ENCODE measurements around the gene PKD1L1. TPM values are rescaled to one million over a fixed set of nuclear protein-coding genes. Genes with fewer than 3 reads are reported as not detected.
"Not testable (repeated sequence)": the region's sequence is repeated elsewhere in the genome, so short reads cannot be mapped to it uniquely, and the experiment has no call there.

Gene PKD1L1
- total RNA-seq, 1 donor from 2014 or later, result 0.20 TPM

DNA sequence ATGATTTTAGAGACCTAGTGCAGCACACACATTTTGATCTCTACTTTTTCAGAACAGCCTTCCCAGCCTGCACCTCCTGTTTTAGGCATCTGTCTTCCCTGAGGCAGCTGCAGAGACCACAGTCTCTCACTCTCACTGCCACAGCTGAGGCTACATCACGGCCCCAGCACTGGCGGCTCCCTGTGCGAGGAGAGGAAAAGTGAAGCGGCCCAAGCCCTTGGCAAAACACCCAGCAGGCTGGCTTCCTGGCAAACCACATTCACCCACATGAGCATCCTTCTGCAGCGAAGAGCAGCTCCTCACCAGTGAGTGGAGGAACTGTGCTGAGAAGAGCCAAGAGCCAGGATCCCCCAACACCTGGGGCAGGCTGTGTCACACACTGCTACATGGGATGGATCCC lies 17.2 kb upstream of the PKD1L1 start:
- no peak for DNase-seq (ENCODE audit: low read depth in 2 of 2)

DNA sequence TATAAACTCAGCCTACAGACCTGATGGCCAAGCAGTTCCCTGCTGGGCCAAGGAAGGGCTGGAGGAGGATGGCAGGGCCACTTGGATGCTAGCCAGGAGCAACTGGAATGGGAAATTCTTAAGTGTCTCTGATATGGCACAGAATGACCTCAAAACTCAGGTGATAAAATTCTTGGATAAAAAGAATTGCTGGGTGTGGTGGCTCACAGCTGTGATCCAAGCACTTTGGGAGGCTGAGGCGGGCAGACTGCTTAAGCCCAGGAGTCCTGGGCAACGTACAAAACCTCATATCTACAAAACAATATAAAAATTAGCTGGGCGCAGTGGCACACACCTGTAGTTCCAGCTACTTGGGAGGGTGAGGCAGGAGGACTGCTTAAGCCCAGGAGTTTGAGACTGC lies 14.0 kb upstream of the PKD1L1 start:
- DNase-seq (ENCODE audit: low read depth in 2 of 2), result no peak

DNA sequence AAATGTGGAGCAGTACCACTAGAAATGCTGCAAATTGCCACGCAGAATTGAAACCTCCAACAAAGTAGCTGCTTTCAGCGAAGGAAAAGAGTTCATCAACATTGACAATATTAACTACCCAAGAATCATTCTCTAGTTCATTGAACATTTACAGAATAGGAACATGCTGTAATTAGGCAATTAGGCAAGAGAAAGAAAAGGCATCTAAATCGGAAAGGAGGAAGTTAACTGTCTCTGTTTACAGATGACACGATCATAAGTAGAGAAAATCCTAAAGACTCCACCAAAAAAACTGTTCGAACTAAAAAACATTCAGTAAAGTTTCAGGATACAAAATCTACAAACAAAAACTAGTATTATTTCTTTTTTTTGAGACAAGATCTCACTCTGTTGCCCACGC lies 8.9 kb upstream of the PKD1L1 start:
- DNase-seq (ENCODE audit: low read depth in 2 of 2), result no peak

DNA sequence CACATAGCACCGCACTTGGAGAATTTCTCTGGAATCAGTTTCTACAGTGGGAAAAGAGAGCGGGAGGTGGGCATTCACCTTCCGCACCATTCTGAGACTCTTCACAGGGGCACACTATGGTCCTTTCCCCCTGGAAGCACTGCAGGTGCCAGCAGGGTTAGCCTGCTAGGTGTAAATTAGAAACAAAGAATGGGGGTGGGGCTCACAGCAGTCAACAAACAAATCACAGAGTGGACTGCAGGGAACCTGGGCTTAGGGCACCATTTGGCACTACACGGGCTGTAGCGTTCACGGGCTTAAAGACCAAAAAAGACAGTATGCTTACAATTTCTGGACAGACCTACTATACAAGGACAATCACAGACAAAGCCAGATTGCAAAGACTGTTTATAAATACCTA lies 8.0 kb upstream of the PKD1L1 start:
- no peak for DNase-seq (ENCODE audit: low read depth in 2 of 2)

DNA sequence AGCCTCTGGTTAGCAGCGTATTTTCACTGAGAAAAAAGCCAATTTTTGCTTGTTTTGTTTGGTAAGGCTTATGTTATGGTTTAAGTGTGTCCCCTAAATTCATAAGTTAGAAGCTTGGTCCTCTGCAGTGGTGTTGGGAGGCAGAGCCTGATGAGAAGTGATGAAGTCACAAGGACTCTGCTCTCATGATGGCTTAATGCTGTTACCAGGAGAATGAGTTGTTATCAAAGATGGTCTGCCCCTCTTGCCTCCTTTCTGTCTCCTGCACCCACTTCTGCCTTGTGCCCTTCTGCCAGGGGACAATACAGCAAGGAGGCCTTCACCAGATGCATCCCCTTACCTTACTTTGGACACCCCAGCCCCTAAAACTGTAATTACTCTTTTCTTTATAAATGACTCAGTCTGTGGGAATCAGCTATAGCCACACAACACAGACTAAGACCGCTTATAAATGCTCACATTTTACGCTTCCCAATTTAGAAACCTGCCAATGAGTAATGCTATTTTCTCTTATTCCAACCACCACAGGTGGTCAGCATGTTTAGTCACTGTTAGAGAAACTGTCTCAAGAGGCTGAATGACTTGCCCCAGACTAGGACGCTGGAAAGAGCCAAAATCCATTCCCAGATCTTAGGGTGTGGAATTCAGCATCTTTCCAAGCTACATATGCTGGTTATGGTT lies 6.1 kb upstream of the PKD1L1 start:
- DNase-seq (ENCODE audit: low read depth in 2 of 2), result no peak

DNA sequence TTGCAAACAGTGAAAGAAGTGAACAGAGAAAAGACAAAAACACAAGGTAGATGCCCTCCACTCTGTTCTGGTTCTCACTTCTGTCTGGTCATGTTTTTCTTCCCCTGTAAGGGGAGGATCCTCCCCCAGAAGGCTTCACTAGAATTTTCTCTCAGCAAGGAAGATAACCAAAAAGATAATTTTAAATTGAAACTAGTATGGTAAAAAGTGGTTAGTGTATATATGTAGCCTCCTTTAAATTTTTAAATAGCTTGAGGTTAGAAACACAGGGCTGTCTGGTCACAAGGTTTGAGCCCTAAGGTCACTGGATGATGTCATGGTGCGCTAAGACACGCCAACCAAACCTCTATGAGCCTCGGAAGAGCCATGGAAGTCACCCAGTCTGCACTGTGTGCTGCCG lies 5.6 kb upstream of the PKD1L1 start:
- DNase-seq (ENCODE audit: low read depth in 2 of 2), result no peak

DNA sequence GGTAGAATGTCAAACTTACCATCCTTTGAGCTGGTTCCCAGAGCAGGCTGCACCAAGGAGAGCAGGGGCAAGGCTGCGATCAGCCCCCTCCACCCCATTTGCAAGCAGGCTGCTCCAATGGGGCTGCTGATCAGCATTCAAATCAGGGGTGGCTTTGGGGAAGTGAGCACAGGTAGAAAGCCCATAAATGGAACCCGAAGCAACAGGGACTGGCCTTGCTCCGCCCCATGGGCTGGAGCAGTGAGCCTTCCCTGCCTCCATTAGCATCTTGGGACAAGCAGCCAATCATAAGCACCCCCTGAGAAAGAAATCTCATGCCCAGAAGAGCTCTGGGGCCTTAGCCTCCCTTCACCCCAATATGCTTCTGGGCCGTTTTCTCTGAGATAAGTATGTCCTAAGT lies 4.0 kb upstream of the PKD1L1 start:
- no peak for DNase-seq (ENCODE audit: low read depth in 2 of 2)

DNA sequence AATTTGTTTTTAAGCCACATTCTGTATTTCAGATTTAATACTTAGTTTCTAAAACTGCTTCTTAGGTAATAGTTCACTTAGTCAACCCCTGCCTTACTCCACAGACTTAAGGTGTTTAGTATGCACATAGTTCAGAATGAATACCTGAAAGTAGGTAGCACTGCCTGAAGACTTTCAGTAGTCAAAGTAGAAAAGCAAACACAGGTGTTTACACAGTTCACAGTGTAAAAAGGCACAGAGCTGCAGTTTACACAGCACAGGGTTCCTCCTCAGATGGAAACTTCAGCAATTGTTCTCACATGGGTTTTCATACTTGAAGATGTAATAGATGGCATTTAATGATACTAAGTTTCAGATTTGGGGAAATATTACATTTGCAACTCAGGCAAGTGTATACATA lies 3.1 kb upstream of the PKD1L1 start:
- no peak for DNase-seq (ENCODE audit: low read depth in 2 of 2)

DNA sequence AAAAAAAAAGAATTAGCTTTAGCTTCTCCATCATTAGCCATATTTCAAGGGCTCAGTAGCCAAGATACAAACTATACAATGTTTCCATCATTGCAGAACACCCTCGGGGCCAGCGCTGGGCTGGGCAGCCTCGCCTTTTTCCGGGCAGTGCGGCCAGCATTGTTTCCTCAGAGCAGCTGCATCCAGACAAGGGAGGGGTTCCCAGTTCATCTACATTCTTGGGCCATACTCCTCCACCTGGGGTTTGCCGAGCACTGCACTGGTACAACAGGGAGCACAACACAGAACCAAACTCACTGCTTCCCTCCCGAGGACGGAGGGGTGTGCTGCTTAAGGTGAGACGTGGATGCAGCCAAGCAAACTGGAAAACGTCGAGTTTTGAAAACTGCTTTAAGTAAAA lies 2.4 kb upstream of the PKD1L1 start:
- DNase-seq (ENCODE audit: low read depth in 2 of 2), result peak; percentile 56 to 79

DNA sequence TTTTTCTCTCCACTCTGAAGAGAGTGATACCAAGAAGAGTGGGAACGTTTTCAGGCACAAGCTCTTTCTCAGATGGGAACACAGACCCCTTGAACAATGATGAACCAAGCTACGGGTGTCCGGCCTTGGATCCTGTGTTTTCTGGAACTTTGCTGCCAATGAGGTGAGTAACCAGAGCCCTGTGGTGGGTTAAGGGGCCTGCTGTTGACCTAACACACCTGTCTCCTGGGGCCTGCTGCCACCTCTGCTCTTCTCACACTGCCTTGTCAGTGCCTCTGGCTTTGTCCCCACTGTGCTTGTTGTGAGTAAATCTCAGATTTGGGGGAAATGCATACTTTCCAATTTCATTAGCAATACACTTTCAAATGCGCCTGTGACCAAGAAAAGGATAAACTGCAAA lies 1.4 kb upstream of the PKD1L1 start:
- DNase-seq (ENCODE audit: low read depth in 2 of 2), result no peak

DNA sequence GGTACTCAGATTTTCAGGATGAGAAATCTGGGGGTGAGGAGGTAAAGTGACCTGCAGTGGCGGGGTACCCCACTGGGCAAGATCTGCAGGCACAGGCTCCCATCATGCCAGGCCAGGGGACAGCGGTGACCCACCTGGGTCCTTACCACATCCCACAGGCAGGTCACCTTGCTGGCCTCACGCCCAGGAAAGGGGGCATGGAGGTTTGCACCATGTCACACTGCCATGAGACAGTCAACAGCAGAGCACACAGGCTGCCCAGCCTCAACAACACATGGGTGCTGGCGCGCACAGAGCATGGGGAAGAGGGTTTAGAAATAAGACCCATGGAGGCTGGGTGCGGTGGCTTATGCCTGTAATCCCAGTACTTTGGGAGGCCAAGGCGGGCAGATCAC lies 914 bp downstream of the PKD1L1 start:
- DNase-seq (ENCODE audit: low read depth in 2 of 2), result no peak

DNA sequence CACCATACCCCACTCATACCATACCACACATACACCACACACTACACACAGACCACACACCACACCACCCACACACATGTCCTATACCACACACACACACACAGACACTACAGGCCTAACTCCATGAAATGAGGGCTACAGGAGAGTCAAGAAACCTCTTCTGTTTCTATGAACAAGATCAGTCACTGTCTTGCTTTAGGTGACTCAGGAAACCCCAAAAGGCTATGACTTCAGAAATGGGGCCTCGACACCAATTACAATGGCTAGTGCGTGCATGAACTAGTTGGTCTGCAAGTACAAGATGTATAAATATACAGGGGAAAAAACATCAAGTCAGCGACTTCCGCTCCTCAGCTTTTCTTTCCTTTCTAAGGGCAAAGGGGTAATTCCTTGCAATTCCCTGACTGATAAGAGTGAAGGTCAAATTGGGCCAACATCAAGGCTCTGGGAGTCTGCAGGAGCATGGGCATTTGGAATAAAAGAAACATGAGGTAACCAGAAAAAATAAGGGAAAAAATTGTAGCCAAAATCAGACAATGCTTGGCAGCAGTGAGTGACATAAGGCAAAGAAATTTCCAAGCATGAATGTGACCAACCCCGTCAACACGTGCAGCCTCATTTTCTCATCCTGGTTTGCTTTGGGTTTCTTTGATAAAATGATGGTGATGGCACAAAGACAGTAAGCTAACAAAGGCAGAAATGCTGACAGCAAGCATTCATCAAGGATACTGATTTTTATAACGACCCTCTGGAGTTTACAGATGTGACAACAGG lies 1.5 kb downstream of the PKD1L1 start:
- peak; percentile 50 to 91 for DNase-seq (ENCODE audit: low read depth in 2 of 2)

DNA sequence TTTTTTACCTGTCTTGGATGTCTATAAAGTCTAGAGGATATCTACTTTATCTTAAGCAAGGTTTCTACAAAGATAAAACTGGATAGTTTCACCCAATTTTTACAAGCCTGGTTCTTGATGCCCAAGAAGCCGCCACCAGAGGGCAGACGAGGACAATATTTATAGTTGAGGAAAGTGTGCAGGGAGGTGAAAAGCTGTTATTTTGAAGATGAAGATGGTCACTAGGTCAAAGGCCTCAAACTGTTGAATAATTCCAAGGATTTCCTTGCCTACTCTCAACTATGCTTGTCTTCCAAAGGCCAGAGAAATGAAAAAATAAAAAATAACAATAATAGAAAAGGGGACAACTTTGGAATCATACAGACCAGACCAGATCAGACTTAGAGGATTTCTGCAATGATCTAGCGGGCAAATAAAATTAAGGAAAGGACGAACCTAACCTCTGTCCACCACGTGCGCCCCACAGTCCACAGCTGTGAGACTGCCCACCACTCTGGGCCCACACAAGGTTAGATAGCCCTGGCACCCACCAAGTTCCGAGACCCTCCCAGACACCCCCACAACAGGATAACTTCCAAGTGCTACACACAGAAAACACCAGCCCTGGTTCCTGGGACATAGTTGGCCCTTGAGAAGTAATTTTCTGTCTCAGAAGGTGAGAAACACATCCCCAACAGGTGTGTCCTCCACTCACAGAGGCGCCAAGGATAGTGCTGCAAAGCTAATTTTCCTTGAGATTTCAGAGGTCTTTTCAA lies 2.8 kb downstream of the PKD1L1 start:
- peak; percentile 77 to 78 for DNase-seq (ENCODE audit: low read depth in 2 of 2)

DNA sequence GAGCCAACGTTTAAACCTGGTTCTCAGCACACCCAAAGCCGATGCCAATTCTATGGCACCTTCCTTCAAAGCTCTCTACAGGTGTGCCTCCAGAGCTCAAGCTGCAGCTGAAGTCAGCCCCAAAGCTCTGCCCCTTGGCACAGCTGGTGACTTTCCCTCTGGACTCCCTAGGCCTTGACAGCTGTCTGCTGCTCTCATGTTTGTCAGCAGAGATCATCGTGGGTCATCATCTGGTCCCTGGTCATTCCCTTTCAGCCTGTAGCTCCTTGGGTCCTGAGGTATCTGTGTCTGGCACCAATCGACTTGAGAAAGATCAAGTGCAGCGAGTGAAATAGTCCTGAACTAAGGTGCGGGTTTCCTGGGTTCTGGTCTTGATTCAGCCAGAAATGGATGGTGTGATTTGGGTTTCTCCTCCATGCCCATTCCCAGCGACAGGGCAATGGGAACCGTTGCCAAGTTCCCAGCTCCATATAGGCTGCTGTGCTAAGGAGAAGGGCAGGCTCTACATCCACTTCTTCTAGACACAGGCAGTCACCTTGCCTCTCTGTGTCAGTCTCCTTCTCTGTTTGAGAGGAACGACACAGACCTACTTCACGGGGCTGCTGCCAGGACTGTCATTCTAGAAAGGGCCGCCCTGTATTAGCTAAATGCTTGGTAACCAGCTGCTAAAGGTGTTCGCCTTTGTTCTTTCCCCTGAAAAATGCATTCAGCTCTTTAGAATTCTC lies 3.6 kb downstream of the PKD1L1 start:
- no peak for DNase-seq (ENCODE audit: low read depth in 2 of 2)

DNA sequence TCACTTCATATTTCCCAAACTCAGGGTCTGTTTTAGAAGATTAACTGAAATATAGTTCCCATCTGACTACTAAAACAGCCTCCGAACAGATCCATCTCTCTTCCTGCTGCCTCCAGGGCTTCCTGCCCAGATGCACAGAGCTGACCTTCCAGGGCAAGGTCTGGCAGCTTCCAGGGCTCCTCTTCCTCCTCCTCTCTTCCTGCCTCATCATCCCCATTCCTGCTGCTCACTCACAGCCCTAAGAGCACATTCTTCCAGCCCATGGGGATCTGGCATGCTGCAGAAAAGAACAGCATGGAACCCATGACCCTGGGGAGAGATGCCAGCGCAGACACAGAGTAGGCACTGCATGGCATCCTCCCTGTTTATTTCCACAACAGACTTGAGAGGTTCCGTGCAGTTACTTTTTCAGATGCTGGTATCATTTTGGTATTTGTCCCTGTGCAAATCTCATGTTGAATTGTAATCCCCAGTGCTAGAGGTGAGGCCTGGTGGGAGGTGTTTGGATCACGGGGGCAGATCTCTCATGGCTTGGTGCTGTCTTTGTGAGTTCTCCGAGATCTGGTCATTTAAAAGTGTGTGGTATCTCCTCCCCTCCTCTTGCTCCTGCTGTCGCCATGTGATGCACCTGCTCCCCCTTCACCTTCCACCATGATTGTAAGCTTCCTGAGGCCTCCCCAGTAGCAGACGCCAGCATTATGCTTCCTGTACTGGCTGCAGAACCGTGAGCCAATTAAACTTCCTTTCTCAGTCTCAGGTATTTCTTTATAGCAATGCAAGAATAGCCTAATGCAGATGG lies 4.4 kb downstream of the PKD1L1 start:
- peak in 1 of 2 donors; percentile 33 for DNase-seq (ENCODE audit: low read depth in 2 of 2)

DNA sequence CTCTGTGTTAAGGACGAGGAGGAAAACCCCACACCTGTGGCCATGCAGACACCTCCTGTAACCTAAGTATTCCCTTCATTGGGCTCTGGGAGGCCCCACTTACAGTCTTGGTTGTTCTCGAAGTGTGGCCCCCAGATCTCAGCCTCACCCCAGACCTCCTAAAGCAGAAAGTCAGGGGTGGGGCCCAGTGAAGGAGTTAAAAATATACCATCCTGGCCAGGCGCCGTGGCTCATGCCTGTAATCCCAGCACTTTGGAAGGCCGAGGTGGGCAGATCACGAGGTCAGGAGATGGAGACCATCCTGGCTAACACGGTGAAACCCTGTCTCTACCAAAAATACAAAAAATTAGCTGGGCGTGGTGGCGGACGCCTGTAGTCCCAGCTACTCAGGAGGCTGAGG lies 5.6 kb downstream of the PKD1L1 start:
- DNase-seq (ENCODE audit: low read depth in 2 of 2), result not testable (repeated sequence)

DNA sequence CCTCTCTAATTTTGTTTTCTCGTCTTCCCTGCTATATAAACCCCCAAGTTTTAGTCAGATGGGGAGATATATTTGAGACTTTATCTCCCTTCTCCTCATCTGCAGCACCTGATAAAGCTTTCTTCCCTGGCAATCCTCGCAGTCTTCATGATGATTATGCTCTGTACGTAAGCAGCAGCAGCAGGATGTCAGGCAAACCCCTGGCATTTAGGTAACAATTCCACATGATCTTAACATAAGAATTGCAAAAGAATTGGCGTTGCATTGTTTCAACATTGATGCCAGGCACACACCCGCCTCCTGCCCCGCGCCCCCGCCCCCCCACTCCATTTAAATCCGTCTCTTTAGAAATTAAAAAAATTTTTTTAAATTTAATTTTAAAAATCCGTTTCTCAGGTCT lies 6.1 kb downstream of the PKD1L1 start:
- DNase-seq (ENCODE audit: low read depth in 2 of 2), result no peak

DNA sequence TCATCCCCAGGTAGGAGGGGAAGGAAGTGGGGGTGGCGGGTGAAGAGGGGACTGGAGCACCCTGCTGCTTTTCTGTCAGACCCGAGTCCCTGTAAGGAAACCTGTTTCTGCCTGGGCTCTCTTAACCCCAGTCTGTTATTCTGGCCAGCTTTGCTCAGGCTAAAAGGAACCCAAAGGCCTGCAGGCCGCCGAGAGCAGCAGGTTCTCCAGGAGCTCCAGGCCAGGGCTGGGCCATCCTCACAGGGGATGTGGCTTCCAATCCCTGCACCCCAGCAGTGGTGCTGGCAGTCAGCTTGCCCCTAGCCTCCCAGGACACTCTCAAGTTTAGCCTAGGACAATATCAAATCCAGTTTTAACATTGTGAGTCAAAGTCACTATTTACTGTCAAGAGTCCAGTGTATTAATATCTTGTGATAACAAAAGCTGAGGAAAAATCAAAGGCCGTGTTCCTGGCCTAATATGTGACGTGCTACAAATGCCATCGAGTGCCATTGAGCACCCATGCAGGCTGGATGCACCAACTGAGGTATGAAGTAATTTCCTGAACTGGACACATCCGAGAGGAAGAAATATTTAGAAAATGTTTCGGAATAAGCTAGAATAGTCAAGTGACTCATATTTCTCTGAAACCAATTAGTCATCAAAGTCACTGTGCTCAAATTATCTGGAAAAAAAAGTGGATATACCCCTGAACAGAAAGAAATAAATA lies 7.0 kb downstream of the PKD1L1 start:
- peak; percentile 78 to 89 for DNase-seq (ENCODE audit: low read depth in 2 of 2)

DNA sequence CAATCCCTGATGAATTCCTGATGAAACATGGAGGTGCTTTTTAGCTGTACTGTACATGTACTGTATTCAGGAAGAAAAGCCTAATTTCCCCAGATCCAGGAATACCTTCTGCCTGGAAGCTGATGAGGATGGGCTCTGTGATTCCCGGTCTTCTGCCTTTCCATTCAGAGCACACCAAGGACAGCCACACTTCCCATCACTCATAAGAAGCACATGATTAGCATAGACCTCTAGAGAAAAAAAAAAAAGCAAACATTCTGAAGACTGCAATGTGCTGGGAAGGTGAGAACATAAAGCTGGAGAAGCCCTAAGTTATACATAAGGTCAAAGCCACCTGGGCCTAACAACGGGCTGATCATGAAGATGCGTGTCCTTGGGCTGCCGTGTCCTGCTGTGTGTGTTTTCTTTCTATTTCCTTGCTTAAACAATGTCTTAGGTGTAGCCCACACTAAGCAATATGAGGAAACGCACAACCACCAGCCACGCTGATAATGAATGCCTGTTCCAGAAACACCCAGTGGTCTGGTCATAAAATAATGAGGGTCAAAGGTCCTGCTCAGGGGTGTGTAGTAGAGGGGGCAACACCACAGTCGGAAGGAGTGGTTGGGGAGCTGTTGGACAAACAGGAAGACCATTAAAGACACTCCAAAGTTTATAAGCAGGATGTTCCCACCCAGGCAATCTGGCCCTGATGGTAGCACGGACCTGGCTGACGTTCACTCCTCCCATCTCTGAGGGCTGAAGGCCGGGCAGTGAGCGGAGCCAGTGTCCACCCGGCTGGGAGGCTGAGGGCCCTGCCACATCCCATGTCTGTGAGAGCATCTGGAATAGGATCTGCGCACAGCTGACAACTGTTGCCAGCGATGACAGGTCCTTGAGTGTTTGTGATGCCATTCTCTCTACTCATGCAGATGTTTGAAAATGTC lies 7.9 kb downstream of the PKD1L1 start:
- DNase-seq (ENCODE audit: low read depth in 2 of 2), result peak in 1 of 2 donors; percentile 44

Data from lung microvascular endothelial cell (primary cell).